ENCODE data around the gene FUZ. TPM values are rescaled to one million over a fixed set of nuclear protein-coding genes. Genes with fewer than 3 reads are reported as not detected.

Gene FUZ
- total and polyA plus RNA-seq, 10 donors, result 10.7 to 22.1 (median 16.8) TPM

- H3K27ac ChIP-seq, result peak overlapping the region in 6 of 8 donors; percentile 27 to 92 (median 84)
- peaks cover 6 to 54% (median 30%) of the 10 kb centered on the region in 6 donors for H3K4me1 ChIP-seq
- DNase-seq, result no peak
- H3K27me3 ChIP-seq (replicated peaks in 1 of 7), result no peaks in the 10 kb centered on the region
- H3K9me3 ChIP-seq, result no peaks in the 10 kb centered on the region
- H3K4me3 ChIP-seq, result no peak overlapping the region
- peaks cover 2 to 56% (median 37%) of the 10 kb centered on the region in 6 donors for H3K36me3 ChIP-seq
- TF ChIP-seq POLR2AphosphoS5 (IDR thresholded peaks at IDR 0.05) (peak; percentile 10 to 39 (median 29)), POLR2A (IDR thresholded peaks at IDR 0.05) (no peak), CTCF (IDR thresholded peaks at IDR 0.05 in 8 of 11, conservative IDR thresholded peaks at IDR 0.05 in 3 of 11) (no peak)
- intact Hi-C loops (cut with DNase I; ENCODE audit: low total_unique reads), result no loop called here
- WGBS, 5 donors, result 55 to 81% (median 70%) methylated on average over 15 to 18 of the region's 18 CpGs
Measured at GRCh38 chr19:49807058-49807903, 5.8 kb downstream of the FUZ start.

GRCh38 chr19:49806620-49806959, 6.5 kb downstream of the FUZ start:
- Histone ChIP-seq H3K4me1 (peaks cover 6 to 50% (median 27%) of the 10 kb centered on the region in 6 donors), H3K36me3 (peaks cover 2 to 63% (median 44%) of the 10 kb centered on the region in 6 donors), H3K9me3 (no peaks in the 10 kb centered on the region), H3K27me3 (replicated peaks in 1 of 7) (no peaks in the 10 kb centered on the region), H3K27ac (peak overlapping the region in 3 of 8 donors; percentile 86 to 92 (median 89)), H3K4me3 (no peak overlapping the region)
- intact Hi-C loops (cut with DNase I; ENCODE audit: low total_unique reads), result no loop called here
- TF ChIP-seq POLR2AphosphoS5 (IDR thresholded peaks at IDR 0.05), result no peak
- WGBS, 5 donors, result 89 to 95% (median 93%) methylated on average over 8 of the region's 8 CpGs
- DNase-seq, result no peak

GRCh38 chr19:49805822-49806619, 7.1 kb downstream of the FUZ start:
- H3K4me1 ChIP-seq, result peaks cover 6 to 46% (median 27%) of the 10 kb centered on the region in 6 donors
- no peak overlapping the region for H3K4me3 ChIP-seq
- peaks cover 2 to 69% (median 50%) of the 10 kb centered on the region in 6 donors for H3K36me3 ChIP-seq
- H3K27me3 ChIP-seq (replicated peaks in 1 of 7), result no peaks in the 10 kb centered on the region
- peak overlapping the region in 2 of 8 donors; percentile 89 to 92 for H3K27ac ChIP-seq
- TF ChIP-seq POLR2AphosphoS5 (IDR thresholded peaks at IDR 0.05), result no peak
- TF ChIP-seq POLR2A (IDR thresholded peaks at IDR 0.05), result no peak
- TF ChIP-seq CTCF (IDR thresholded peaks at IDR 0.05 in 8 of 11, conservative IDR thresholded peaks at IDR 0.05 in 3 of 11), result no peak
- DNase-seq, result no peak
- 89 to 95% (median 89%) methylated on average over 17 to 20 of the region's 20 CpGs for WGBS, 5 donors
- intact Hi-C loops (cut with DNase I; ENCODE audit: low total_unique reads), result no loop called here
- no peaks in the 10 kb centered on the region for H3K9me3 ChIP-seq

- DNase-seq, result no peak
- peaks cover 0 to 23% (median 13%) of the 10 kb centered on the region in 6 donors for H3K4me1 ChIP-seq
- H3K27ac ChIP-seq, result no peak overlapping the region
- H3K9me3 ChIP-seq, result no peaks in the 10 kb centered on the region
- TF ChIP-seq POLR2AphosphoS5 (IDR thresholded peaks at IDR 0.05) (peak in 1 of 3 donors; percentile 37), CTCF (IDR thresholded peaks at IDR 0.05 in 8 of 11, conservative IDR thresholded peaks at IDR 0.05 in 3 of 11) (no peak), POLR2A (IDR thresholded peaks at IDR 0.05) (no peak)
- no peaks in the 10 kb centered on the region for H3K27me3 ChIP-seq (replicated peaks in 1 of 7)
- no peak overlapping the region for H3K4me3 ChIP-seq
- intact Hi-C loops (cut with DNase I; ENCODE audit: low total_unique reads), result no loop called here
- H3K36me3 ChIP-seq, result peaks cover 6 to 94% (median 75%) of the 10 kb centered on the region in 6 donors
- 93 to 96% (median 94%) methylated on average over 3 to 6 of the region's 6 CpGs for WGBS, 5 donors
Measured at GRCh38 chr19:49803529-49803856, 9.6 kb downstream of the FUZ start.
